GM12878 (cell line): ENCODE results near the gene SMPD3. TPM values are rescaled to one million over a fixed set of nuclear protein-coding genes. Genes with fewer than 3 reads are reported as not detected.

Source experiments
- ATAC-seq: fragments of 200-7000 bp; cut with Tn5 transposase; 3 replicates; pipeline ENCODE4 v1.9.1; 2020; ENCODE audit warnings: mild to moderate bottlenecking, moderate library complexity
- BruUV-seq: library from RNA; stranded (reverse); fragments of 400-500 nt; replicated peaks from 2 replicates; lab custom pipeline; 2021; lab: Mats Ljungman, UMichigan
- CTCF ChIA-PET: fragments of 300-600 bp; sonication (Branson Sonifier 250); formaldehyde crosslinking; extraction: SDS; loops from one replicate; lab custom pipeline; 2021; ENCODE audit warnings: inconsistent platforms; lab: Yijun Ruan, JAX
- POLR2A ChIA-PET: fragments of 350-600 bp; formaldehyde crosslinking; extraction: SDS; loops from one replicate; lab custom pipeline; 2021; ENCODE audit warnings: inconsistent platforms; lab: Charles Lee
- RAD21 ChIA-PET: fragments of 300-600 bp; sonication (Branson Sonifier 250); formaldehyde crosslinking; loops from one replicate; lab custom pipeline; 2023; ENCODE audit warnings: antibody characterized with exemption; ENCODE audit not compliant: unreplicated experiment; lab: Charles Lee
- SMC1A ChIA-PET: fragments of 300-600 bp; sonication (Branson Sonifier 250); formaldehyde crosslinking; loops from one replicate; lab custom pipeline; 2023; ENCODE audit not compliant: unreplicated experiment, uncharacterized antibody; lab: Charles Lee
- DNase-seq: peaks from one replicate; pipeline ENCODE4 v3.0.0-alpha.2; 2011; ENCODE audit warnings: low read depth, low spot score
- FAIRE-seq: peaks from 3 replicates; lab custom pipeline; 2011; peaks lifted over from hg19 to GRCh38; lab: Jason Lieb, UNC
- H2AFZ ChIP-seq: 2 replicates; pipeline ENCODE4 v1.6.0; 2011; ENCODE audit warnings: low read depth, low read length, control low read depth; ENCODE audit not compliant: control insufficient read depth
- H3K27ac ChIP-seq: 2 replicates; pipeline ENCODE4 v1.5.1; 2011; ENCODE audit warnings: control low read depth; ENCODE audit not compliant: control insufficient read depth, insufficient read depth
- H3K27me3 ChIP-seq, 2 experiments: replicated peaks in 1 of 2; 2 replicates each; pipeline versions ENCODE4 v1.6.0 to v1.6.1; 2011; ENCODE audit warnings: low read length in 1 of 2; ENCODE audit not compliant: control insufficient read depth in 2 of 2, insufficient read depth in 2 of 2
- H3K36me3 ChIP-seq, 2 experiments: 2 replicates each; pipeline ENCODE4 v1.5.1; 2011; ENCODE audit warnings: low read length in 1 of 2; ENCODE audit not compliant: control insufficient read depth in 2 of 2, insufficient read depth in 2 of 2
- H3K4me1 ChIP-seq: 2 replicates; pipeline ENCODE4 v1.6.1; 2011; ENCODE audit warnings: mild to moderate bottlenecking, low read length, moderate library complexity, mixed read lengths; ENCODE audit not compliant: control insufficient read depth, insufficient read depth
- H3K4me2 ChIP-seq: 2 replicates; pipeline ENCODE4 v1.6.0; 2011; ENCODE audit warnings: control low read depth; ENCODE audit not compliant: control insufficient read depth, insufficient read depth
- H3K4me3 ChIP-seq: fragments of 200-600 bp; sonication (generic); 2 replicates; pipeline ENCODE4 v1.5.1; 2016
- H3K79me2 ChIP-seq: 2 replicates; pipeline ENCODE4 v1.6.0; 2011; ENCODE audit warnings: low read length; ENCODE audit not compliant: control insufficient read depth, insufficient read depth
- H3K9ac ChIP-seq: 2 replicates; pipeline ENCODE4 v1.8.0; 2011; ENCODE audit warnings: low read length, control low read depth, mixed read lengths; ENCODE audit not compliant: control insufficient read depth, insufficient read depth
- H3K9me3 ChIP-seq: replicated peaks from 3 replicates; pipeline ENCODE4 v1.5.1; 2011; ENCODE audit warnings: mild to moderate bottlenecking, low read length; ENCODE audit not compliant: control insufficient read depth, insufficient read depth
- H4K20me1 ChIP-seq: 2 replicates; pipeline ENCODE4 v1.6.0; 2011; ENCODE audit not compliant: control insufficient read depth, insufficient read depth
- BMI1 ChIP-seq: fragments of 450-650 bp; IDR thresholded peaks from 2 replicates; pipeline ENCODE4 v1.6.1; 2016; ENCODE audit warnings: mild to moderate bottlenecking, moderate library complexity, borderline replicate concordance
- CREB1 ChIP-seq: IDR thresholded peaks from 2 replicates; pipeline ENCODE4 v1.6.1; 2012; ENCODE audit warnings: low read depth, mild to moderate bottlenecking, inconsistent platforms
- HDAC2 ChIP-seq: fragments of 200-600 bp; sonication (generic); IDR thresholded peaks from 2 replicates; pipeline ENCODE4 v1.6.1; 2017
- JUND ChIP-seq: IDR thresholded peaks from 2 replicates; pipeline ENCODE4 v1.6.1; 2012; ENCODE audit warnings: low read depth, mild to moderate bottlenecking, low read length, improper control_type of control experiment, moderate library complexity
- RAD51 ChIP-seq: fragments of 450-650 bp; IDR thresholded peaks from 2 replicates; pipeline ENCODE4 v1.6.1; 2016; ENCODE audit warnings: moderate library complexity, mild to moderate bottlenecking, inconsistent platforms
- STAT1 ChIP-seq: fragments of 450-650 bp; conservative IDR thresholded peaks from 2 replicates; pipeline ENCODE4 v1.6.1; 2014; ENCODE audit warnings: antibody characterized with exemption, mild to moderate bottlenecking
- TCF3 ChIP-seq: IDR thresholded peaks from 2 replicates; pipeline ENCODE4 v1.6.1; 2012; ENCODE audit warnings: low read depth, mild to moderate bottlenecking, low read length, borderline replicate concordance; ENCODE audit not compliant: insufficient read depth
- WGBS: methylation state at CpG from one replicate; pipeline ENCODE4 v1.1.6; 2016; ENCODE audit warnings: low lambda C conversion rate; ENCODE audit not compliant: insufficient replicate concordance, insufficient coverage; ENCODE audit errors: missing lambda C conversion rate; 5-methylcytosine and 5-hydroxymethylcytosine counted together
- in situ Hi-C: fragments of 300-500 bp; cut with MboI; formaldehyde crosslinking; loops from 9 replicates; pipeline ENCODE4 v1.14.3; 2018; ENCODE audit warnings: mixed read lengths
- intact Hi-C: fragments of 100-400 bp; cut with micrococcal nuclease; formaldehyde crosslinking; loops from one replicate; pipeline ENCODE4 v1.14.2; 2022; ENCODE audit not compliant: unreplicated experiment
- polyA plus RNA-seq, 11 experiments: library from polyadenylated mRNA; depleted of rRNA in 4 of 11; unstranded in 6 of 11; stranded (reverse) in 5 of 11; fragments of >200 nt; fragmentation: Nextera tagmentation in 4 of 11; fragmentation: Illumina TruSeq in 1 of 11; extraction: Ambion mirVana in 4 of 11; extraction: Trizol in 1 of 11; gene quantifications; 1 replicate in 1 of 11; 2 replicates in 10 of 11; pipeline versions ENCODE4 v1.2.1 to v1.2.3, GENCODE V29; 2011 to 2016; ENCODE audit warnings: inconsistent platforms in 2 of 11, missing spikeins in 2 of 11, low read depth in 1 of 11
- total RNA-seq, 4 experiments: library from RNA; depleted of rRNA in 3 of 4; stranded (reverse); fragments of >200 nt in 3 of 4; fragmentation: Illumina TruSeq in 1 of 4; extraction: Trizol in 1 of 4; gene quantifications; 2 replicates each; pipeline versions ENCODE4 v1.2.1 to v1.2.3, GENCODE V29; 2013 to 2021
- TF ChIP-seq, protein P1 (sequence below): fragments of 450-650 bp; IDR thresholded peaks from 2 replicates; pipeline ENCODE4 v1.6.1; 2017; ENCODE audit warnings: mild to moderate bottlenecking
- TF ChIP-seq, protein P2 (sequence below): fragments of 450-650 bp; IDR thresholded peaks from 2 replicates; pipeline ENCODE4 v1.6.1; 2016; ENCODE audit warnings: mild to moderate bottlenecking
- TF ChIP-seq, protein P3 (sequence below): fragments of 450-650 bp; formaldehyde crosslinking; IDR thresholded peaks from 2 replicates; pipeline ENCODE4 v1.5.0; 2022; ENCODE audit warnings: mild to moderate bottlenecking, missing genetic modification characterization

Gene SMPD3
- total and polyA plus RNA-seq, 10 of the 15 experiments (the other 5 are each of a cell fraction or from before 2014, with no cell fraction given), result 0.04 to 2.0 (median 1.2) TPM

DNA sequence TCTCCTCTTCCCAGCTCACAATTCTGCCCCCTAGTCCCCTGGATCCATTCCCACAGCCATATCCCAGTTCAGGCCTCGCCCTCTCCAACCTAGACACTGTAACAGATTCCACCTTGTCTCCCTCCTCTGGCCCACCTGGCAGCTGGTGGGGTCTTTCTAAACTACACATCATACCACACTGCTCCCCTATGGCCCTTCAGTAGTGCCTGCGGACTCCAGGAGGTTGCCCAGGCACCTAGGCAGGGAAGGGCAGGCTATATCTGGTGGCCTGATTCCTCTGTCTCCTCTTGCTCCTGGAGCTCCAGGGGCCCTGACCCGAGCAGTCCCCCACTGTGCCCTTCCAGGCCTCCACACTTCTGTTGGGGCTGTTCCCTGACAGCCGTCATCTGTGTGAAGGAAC lies 64.5 kb downstream of the SMPD3 start:
- BruUV-seq, result no TSS peak
- no peak for ATAC-seq
- SMC1A ChIA-PET, result interaction anchor here (0.6 to 1.6 kb wide), 10 partner anchors 11 to 1635 kb away, joined by 3 to 7 read pairs (median 3); no protein-coding TSS in a partner anchor
- intact Hi-C loops (no loop called here), in situ Hi-C loops (no loop called here)
- H3K4me2 ChIP-seq, result no peak overlapping the region
- no peaks in the 10 kb centered on the region for H3K36me3 ChIP-seq
- POLR2A ChIA-PET, result interaction anchor here (0.8 kb wide), 1 partner anchor 14 kb away, joined by 3 read pairs; no protein-coding TSS in a partner anchor
- no peaks in the 10 kb centered on the region for H3K79me2 ChIP-seq
- H3K9me3 ChIP-seq, result no peaks in the 10 kb centered on the region
- H3K27ac ChIP-seq, result no peak overlapping the region
- RAD21 ChIA-PET, result interaction anchor here (0.7 to 2.1 kb wide), 6 partner anchors 11 to 124 kb away, joined by 3 to 7 read pairs (median 3); no protein-coding TSS in a partner anchor
- peaks cover 10% of the 10 kb centered on the region for H3K4me1 ChIP-seq
- no peak for FAIRE-seq
- H3K9ac ChIP-seq, result no peak overlapping the region
- WGBS, result 56% methylated on average over 4 of the region's 4 CpGs
- CTCF ChIA-PET, result interaction anchor here (0.7 to 5.6 kb wide), 13 partner anchors 11 to 137 kb away, joined by 3 to 77 read pairs (median 4); partner anchors contain the start of gene SLC7A6
- no peak for DNase-seq
- no peak overlapping the region for H2AFZ ChIP-seq
- no peak for TF ChIP-seq BMI1
- TF ChIP-seq, protein P1, sequence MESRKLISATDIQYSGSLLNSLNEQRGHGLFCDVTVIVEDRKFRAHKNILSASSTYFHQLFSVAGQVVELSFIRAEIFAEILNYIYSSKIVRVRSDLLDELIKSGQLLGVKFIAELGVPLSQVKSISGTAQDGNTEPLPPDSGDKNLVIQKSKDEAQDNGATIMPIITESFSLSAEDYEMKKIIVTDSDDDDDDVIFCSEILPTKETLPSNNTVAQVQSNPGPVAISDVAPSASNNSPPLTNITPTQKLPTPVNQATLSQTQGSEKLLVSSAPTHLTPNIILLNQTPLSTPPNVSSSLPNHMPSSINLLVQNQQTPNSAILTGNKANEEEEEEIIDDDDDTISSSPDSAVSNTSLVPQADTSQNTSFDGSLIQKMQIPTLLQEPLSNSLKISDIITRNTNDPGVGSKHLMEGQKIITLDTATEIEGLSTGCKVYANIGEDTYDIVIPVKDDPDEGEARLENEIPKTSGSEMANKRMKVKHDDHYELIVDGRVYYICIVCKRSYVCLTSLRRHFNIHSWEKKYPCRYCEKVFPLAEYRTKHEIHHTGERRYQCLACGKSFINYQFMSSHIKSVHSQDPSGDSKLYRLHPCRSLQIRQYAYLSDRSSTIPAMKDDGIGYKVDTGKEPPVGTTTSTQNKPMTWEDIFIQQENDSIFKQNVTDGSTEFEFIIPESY, result no peak
- TF ChIP-seq STAT1, result no peak
- no peak for TF ChIP-seq CREB1
- no peaks in the 10 kb centered on the region; a peak in 1 of 4 replicates for H3K27me3 ChIP-seq
- no peak overlapping the region for H3K4me3 ChIP-seq
- H4K20me1 ChIP-seq, result no peaks in the 10 kb centered on the region

DNA sequence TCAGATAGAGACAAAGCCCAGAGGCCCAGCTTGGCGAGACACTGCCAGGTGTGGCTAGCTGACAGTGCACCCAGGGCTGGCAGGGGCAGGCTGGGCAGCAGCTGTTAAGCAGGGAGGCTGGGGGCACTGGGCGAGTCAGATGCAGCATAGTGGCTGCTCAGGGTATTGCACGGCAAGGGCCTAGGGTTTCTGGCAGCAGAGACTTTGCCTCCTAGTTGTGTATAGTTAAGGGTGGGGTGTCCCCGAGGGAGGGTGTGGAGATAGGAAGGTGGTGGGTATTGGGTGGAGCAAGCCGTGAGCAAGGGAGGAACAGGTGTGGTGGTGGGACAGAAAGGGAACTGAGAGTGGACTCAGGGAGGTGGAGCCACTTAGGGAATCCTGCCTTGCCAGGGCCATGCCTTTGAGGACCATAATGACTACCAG lies 66.0 kb downstream of the SMPD3 start:
- no peaks in the 10 kb centered on the region; a peak in 1 of 4 replicates for H3K27me3 ChIP-seq
- 26% methylated on average over 5 of the region's 5 CpGs for WGBS
- H3K4me2 ChIP-seq, result no peak overlapping the region
- H3K4me3 ChIP-seq, result no peak overlapping the region
- H3K9ac ChIP-seq, result no peak overlapping the region
- RAD21 ChIA-PET, result no interaction called here
- in situ Hi-C loops, result no loop called here
- no peaks in the 10 kb centered on the region for H4K20me1 ChIP-seq
- SMC1A ChIA-PET, result no interaction called here
- peaks cover 10% of the 10 kb centered on the region for H3K4me1 ChIP-seq
- DNase-seq (no peak), ATAC-seq (peak; percentile 88), FAIRE-seq (no peak)
- H3K79me2 ChIP-seq, result no peaks in the 10 kb centered on the region
- CTCF ChIA-PET, result interaction anchor here (0.9 to 5.6 kb wide), 5 partner anchors 8 to 130 kb away, joined by 3 to 77 read pairs (median 4); no protein-coding TSS in a partner anchor
- H3K9me3 ChIP-seq, result no peaks in the 10 kb centered on the region
- no peaks in the 10 kb centered on the region for H3K36me3 ChIP-seq
- no peak overlapping the region for H2AFZ ChIP-seq
- no peak overlapping the region for H3K27ac ChIP-seq
- BruUV-seq, result no TSS peak
- POLR2A ChIA-PET, result no interaction called here
- intact Hi-C loops, result no loop called here
- TF ChIP-seq, protein P2, sequence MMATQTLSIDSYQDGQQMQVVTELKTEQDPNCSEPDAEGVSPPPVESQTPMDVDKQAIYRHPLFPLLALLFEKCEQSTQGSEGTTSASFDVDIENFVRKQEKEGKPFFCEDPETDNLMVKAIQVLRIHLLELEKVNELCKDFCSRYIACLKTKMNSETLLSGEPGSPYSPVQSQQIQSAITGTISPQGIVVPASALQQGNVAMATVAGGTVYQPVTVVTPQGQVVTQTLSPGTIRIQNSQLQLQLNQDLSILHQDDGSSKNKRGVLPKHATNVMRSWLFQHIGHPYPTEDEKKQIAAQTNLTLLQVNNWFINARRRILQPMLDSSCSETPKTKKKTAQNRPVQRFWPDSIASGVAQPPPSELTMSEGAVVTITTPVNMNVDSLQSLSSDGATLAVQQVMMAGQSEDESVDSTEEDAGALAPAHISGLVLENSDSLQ, result no peak
- TF ChIP-seq TCF3 (0 out of 2 replicates have a peak, but pooled peaks have one; percentile 10), HDAC2 (no peak), JUND (no peak), RAD51 (no peak)
- TF ChIP-seq, protein P3, sequence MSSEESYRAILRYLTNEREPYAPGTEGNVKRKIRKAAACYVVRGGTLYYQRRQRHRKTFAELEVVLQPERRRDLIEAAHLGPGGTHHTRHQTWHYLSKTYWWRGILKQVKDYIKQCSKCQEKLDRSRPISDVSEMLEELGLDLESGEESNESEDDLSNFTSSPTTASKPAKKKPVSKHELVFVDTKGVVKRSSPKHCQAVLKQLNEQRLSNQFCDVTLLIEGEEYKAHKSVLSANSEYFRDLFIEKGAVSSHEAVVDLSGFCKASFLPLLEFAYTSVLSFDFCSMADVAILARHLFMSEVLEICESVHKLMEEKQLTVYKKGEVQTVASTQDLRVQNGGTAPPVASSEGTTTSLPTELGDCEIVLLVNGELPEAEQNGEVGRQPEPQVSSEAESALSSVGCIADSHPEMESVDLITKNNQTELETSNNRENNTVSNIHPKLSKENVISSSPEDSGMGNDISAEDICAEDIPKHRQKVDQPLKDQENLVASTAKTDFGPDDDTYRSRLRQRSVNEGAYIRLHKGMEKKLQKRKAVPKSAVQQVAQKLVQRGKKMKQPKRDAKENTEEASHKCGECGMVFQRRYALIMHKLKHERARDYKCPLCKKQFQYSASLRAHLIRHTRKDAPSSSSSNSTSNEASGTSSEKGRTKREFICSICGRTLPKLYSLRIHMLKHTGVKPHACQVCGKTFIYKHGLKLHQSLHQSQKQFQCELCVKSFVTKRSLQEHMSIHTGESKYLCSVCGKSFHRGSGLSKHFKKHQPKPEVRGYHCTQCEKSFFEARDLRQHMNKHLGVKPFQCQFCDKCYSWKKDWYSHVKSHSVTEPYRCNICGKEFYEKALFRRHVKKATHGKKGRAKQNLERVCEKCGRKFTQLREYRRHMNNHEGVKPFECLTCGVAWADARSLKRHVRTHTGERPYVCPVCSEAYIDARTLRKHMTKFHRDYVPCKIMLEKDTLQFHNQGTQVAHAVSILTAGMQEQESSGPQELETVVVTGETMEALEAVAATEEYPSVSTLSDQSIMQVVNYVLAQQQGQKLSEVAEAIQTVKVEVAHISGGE (CRISPR knock-in tag), result no peak
